Keratinocyte (primary cell): ENCODE data around the gene EPB41L4B.

Experiments
- EZH2 ChIP-seq: IDR thresholded peaks from one replicate; pipeline ENCODE4 v1.6.1; 2012; ENCODE audit warnings: inconsistent platforms, mild to moderate bottlenecking, low read length, moderate library complexity
- TF ChIP-seq, protein P1 (sequence below), 3 experiments: IDR thresholded peaks in 1 of 3; conservative IDR thresholded peaks in 1 of 3; optimal IDR thresholded peaks in 1 of 3; 2 replicates in 2 of 3; 3 replicates in 1 of 3; pipeline versions ENCODE3 to v1.5.1; 2011; ENCODE audit warnings: low read length in 3 of 3, mild to moderate bottlenecking in 3 of 3, moderate library complexity in 2 of 3, control low read depth in 1 of 3, inconsistent platforms in 1 of 3; ENCODE audit not compliant: insufficient read depth in 2 of 3; ENCODE audit errors: extremely low read depth in 1 of 3

DNA sequence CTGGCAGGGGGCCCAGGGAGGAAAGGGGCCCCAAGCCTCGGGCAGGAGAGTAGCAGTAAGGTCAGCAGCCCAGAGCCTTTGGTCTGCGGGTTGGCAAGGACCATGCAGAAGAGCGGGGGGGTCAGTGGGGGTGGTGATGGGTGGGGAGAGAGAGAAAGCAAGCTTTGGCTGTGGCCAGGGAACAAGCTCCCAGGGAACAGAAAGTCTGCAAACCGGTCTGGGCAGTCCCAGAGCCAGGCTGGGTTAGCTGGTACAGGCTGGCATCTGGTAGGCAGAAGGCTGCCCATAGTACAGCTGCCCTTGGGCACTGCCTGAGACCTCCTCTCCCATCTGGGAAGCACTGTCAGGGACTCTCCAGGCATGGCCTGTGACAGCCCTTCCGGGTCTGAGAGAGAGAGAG is 10.5 kb upstream of the EPB41L4B start:
- TF ChIP-seq, protein P1, sequence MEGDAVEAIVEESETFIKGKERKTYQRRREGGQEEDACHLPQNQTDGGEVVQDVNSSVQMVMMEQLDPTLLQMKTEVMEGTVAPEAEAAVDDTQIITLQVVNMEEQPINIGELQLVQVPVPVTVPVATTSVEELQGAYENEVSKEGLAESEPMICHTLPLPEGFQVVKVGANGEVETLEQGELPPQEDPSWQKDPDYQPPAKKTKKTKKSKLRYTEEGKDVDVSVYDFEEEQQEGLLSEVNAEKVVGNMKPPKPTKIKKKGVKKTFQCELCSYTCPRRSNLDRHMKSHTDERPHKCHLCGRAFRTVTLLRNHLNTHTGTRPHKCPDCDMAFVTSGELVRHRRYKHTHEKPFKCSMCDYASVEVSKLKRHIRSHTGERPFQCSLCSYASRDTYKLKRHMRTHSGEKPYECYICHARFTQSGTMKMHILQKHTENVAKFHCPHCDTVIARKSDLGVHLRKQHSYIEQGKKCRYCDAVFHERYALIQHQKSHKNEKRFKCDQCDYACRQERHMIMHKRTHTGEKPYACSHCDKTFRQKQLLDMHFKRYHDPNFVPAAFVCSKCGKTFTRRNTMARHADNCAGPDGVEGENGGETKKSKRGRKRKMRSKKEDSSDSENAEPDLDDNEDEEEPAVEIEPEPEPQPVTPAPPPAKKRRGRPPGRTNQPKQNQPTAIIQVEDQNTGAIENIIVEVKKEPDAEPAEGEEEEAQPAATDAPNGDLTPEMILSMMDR (optimal IDR thresholded peaks at IDR 0.05 in 1 of 3, IDR thresholded peaks at IDR 0.05 in 1 of 3, conservative IDR thresholded peaks at IDR 0.05 in 1 of 3; ENCODE audit: extremely low read depth in 1 of 3, insufficient read depth in 2 of 3, low read length in 3 of 3): no peak
- no peak for TF ChIP-seq EZH2
